Measurements from ENCODE around the gene LMO3. TPM values are rescaled to one million over a fixed set of nuclear protein-coding genes. Genes with fewer than 3 reads are reported as not detected.

Gene LMO3
- 0.78 TPM for total RNA-seq (ENCODE audit: unreplicated experiment)
- long read RNA-seq: 0 reads

DNA sequence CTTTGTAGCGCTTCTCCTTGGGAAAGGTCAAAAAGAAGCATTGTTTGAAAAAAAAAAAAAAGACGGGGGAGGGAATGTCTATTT lies at the start of gene LMO3:
TSS of gene LMO3 (minus strand) at position 46 of the 84 bp plus-strand sequence. CDS start 5,302 bp downstream, outside the sequence.
- H3K9me3 Mint-ChIP-seq (ENCODE audit: unreplicated experiment): peaks cover 3% of the 10 kb centered on the region
- peak within 1 kb of the TSS; percentile 93 for H3K4me3 Mint-ChIP-seq (ENCODE audit: unreplicated experiment)
- peak within 1 kb of the TSS; percentile 2 for H3K27ac Mint-ChIP-seq (ENCODE audit: unreplicated experiment)
- peaks cover 12% of the 10 kb centered on the region for H3K27me3 Mint-ChIP-seq (ENCODE audit: unreplicated experiment)
- TF ChIP-seq, protein P1, sequence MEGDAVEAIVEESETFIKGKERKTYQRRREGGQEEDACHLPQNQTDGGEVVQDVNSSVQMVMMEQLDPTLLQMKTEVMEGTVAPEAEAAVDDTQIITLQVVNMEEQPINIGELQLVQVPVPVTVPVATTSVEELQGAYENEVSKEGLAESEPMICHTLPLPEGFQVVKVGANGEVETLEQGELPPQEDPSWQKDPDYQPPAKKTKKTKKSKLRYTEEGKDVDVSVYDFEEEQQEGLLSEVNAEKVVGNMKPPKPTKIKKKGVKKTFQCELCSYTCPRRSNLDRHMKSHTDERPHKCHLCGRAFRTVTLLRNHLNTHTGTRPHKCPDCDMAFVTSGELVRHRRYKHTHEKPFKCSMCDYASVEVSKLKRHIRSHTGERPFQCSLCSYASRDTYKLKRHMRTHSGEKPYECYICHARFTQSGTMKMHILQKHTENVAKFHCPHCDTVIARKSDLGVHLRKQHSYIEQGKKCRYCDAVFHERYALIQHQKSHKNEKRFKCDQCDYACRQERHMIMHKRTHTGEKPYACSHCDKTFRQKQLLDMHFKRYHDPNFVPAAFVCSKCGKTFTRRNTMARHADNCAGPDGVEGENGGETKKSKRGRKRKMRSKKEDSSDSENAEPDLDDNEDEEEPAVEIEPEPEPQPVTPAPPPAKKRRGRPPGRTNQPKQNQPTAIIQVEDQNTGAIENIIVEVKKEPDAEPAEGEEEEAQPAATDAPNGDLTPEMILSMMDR (IDR thresholded peaks at IDR 0.05; ENCODE audit: partially characterized antibody, unreplicated experiment): no peak
- peaks cover 25% of the 10 kb centered on the region for H3K4me1 Mint-ChIP-seq (ENCODE audit: low read depth, unreplicated experiment)
- DNase-seq: no peak
- H3K36me3 Mint-ChIP-seq (ENCODE audit: unreplicated experiment): no peaks in the 10 kb centered on the region

DNA sequence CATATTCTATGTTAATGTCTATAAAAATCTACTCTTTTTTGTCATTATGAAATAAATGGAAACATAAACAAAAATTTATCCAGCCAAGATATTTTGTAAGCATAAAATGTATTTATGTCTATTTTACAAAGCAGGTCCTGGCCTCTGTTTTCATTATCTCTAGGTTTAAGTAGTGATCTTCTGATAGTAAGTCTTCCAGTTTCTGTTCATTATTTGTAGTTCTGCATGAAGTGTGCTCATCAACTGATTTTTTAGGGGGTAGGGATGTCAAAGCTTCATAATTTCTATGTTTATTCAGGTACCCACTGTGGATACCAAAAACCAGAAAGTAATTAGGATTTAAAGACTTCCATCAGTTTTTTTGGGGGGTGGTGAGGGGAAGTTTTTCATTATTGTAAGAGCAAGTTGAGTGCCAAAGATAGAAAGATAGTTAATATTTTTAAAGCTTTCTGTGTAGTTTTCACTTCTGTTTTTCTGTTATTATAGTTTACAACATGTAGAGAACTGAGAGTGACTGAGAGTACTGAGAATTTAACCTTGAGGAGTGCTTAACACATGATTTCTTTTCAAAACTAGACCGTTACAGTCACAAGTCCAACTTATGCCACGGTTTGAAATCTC lies 30.6 kb upstream of the LMO3 start:
- no peak for DNase-seq
- TF ChIP-seq, protein P1 (IDR thresholded peaks at IDR 0.05; ENCODE audit: partially characterized antibody, unreplicated experiment): no peak
- Mint-ChIP-seq H3K27me3 (ENCODE audit: unreplicated experiment) (no peaks in the 10 kb centered on the region), H3K9me3 (ENCODE audit: unreplicated experiment) (no peaks in the 10 kb centered on the region), H3K27ac (ENCODE audit: unreplicated experiment) (no peak overlapping the region), H3K36me3 (ENCODE audit: unreplicated experiment) (no peaks in the 10 kb centered on the region), H3K4me3 (ENCODE audit: unreplicated experiment) (no peak overlapping the region), H3K4me1 (ENCODE audit: low read depth, unreplicated experiment) (no peaks in the 10 kb centered on the region)

DNA sequence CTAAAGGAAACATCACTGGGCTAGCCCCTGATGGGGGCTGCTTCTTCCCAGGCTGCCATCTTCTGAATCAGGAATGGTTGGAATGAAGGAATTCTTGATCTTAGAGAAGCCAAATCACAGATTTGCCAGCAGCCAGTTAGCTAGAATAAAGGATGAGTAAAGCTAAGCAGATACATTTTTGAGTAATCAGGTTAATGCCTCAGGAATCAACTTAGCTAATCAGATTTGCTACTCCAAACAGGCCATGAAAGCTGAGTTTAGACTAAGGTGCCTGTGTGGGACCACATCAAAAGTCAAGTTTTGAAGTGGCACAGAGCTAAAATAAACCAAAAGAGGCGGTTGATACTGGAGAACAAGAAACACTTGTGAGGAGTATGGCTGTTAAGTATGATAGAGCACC lies 28.8 kb upstream of the LMO3 start:
- DNase-seq: no peak
- Mint-ChIP-seq H3K9me3 (ENCODE audit: unreplicated experiment) (no peaks in the 10 kb centered on the region), H3K4me1 (ENCODE audit: low read depth, unreplicated experiment) (no peaks in the 10 kb centered on the region), H3K27ac (ENCODE audit: unreplicated experiment) (no peak overlapping the region), H3K4me3 (ENCODE audit: unreplicated experiment) (no peak overlapping the region), H3K36me3 (ENCODE audit: unreplicated experiment) (no peaks in the 10 kb centered on the region), H3K27me3 (ENCODE audit: unreplicated experiment) (no peaks in the 10 kb centered on the region)
- TF ChIP-seq, protein P1 (IDR thresholded peaks at IDR 0.05; ENCODE audit: partially characterized antibody, unreplicated experiment): no peak

DNA sequence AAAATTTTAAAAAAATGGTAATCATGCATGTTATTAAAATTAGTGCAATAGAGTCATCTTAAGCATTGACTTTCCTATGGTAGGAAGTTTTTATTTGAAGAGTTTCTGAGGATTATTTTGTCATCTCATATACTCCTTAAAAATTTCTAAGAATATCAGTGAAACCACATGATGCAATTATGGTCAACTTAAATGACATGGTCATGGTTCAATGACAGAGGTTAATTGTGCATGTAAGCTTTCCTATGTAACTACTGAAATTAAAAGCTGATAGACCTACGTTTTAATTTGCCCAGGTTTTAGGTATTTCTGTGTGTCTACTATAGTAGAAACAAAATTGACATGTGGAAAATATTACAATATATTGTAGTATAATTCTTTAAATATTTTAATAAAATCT lies 21.0 kb upstream of the LMO3 start:
- TF ChIP-seq, protein P1 (IDR thresholded peaks at IDR 0.05; ENCODE audit: partially characterized antibody, unreplicated experiment): no peak
- H3K4me1 Mint-ChIP-seq (ENCODE audit: low read depth, unreplicated experiment): no peaks in the 10 kb centered on the region
- H3K27me3 Mint-ChIP-seq (ENCODE audit: unreplicated experiment): no peaks in the 10 kb centered on the region
- no peaks in the 10 kb centered on the region for H3K36me3 Mint-ChIP-seq (ENCODE audit: unreplicated experiment)
- H3K27ac Mint-ChIP-seq (ENCODE audit: unreplicated experiment): no peak overlapping the region
- DNase-seq: no peak
- no peaks in the 10 kb centered on the region for H3K9me3 Mint-ChIP-seq (ENCODE audit: unreplicated experiment)
- no peak overlapping the region for H3K4me3 Mint-ChIP-seq (ENCODE audit: unreplicated experiment)

DNA sequence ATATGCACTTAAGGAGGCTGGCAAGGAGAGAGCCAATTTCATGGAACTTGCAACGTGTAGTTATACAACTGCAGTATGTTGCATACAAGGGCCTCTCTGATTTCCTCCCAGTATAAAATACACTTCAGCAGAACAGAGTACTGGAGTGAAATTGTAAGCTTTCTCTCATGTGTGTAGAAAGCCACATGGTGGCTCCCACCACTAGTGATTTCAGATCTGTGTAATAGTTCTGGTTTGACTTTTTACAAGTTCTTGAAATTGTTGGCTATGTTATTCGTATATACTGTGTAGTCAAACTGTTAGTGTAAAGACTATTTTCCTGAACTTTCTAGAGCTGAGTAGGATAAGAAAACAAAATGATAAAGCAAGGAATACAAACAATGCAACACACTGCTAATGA lies 16.4 kb upstream of the LMO3 start:
- H3K4me3 Mint-ChIP-seq (ENCODE audit: unreplicated experiment): no peak overlapping the region
- H3K27ac Mint-ChIP-seq (ENCODE audit: unreplicated experiment): no peak overlapping the region
- no peaks in the 10 kb centered on the region for H3K36me3 Mint-ChIP-seq (ENCODE audit: unreplicated experiment)
- H3K27me3 Mint-ChIP-seq (ENCODE audit: unreplicated experiment): no peaks in the 10 kb centered on the region
- no peaks in the 10 kb centered on the region for H3K4me1 Mint-ChIP-seq (ENCODE audit: low read depth, unreplicated experiment)
- H3K9me3 Mint-ChIP-seq (ENCODE audit: unreplicated experiment): no peaks in the 10 kb centered on the region
- TF ChIP-seq, protein P1 (IDR thresholded peaks at IDR 0.05; ENCODE audit: partially characterized antibody, unreplicated experiment): no peak
- no peak for DNase-seq
